HCT116 (cell line): ENCODE data around the gene NUDT22. TPM values are rescaled to one million over a fixed set of nuclear protein-coding genes. Genes with fewer than 3 reads are reported as not detected.

Experiments used
- ATAC-seq: fragments of 200-7000 bp; cut with Tn5 transposase; 2 replicates; pipeline ENCODE4 v1.9.1; 2020; ENCODE audit warnings: mild to moderate bottlenecking, moderate library complexity
- BruUV-seq: library from RNA; stranded (reverse); fragments of 400-500 nt; replicated peaks from 2 replicates; lab custom pipeline; 2021; lab: Mats Ljungman, UMichigan
- CTCF ChIA-PET: fragments of 300-600 bp; sonication (Branson Sonifier 250); formaldehyde crosslinking; loops from one replicate; lab custom pipeline; 2021; ENCODE audit warnings: antibody characterized with exemption; lab: Charles Lee
- POLR2A ChIA-PET: fragments of 300-600, 350-600 bp; sonication (Branson Sonifier 250); formaldehyde crosslinking; loops from one replicate; lab custom pipeline; 2021; ENCODE audit warnings: antibody characterized with exemption; lab: Charles Lee
- RAD21 ChIA-PET, 2 experiments: fragments of 300-600 bp; sonication (Branson Sonifier 250); formaldehyde crosslinking; loops; one replicate each; lab custom pipeline; 2023; ENCODE audit warnings: low total read pairs in 2 of 2; ENCODE audit not compliant: uncharacterized antibody in 2 of 2, unreplicated experiment in 2 of 2, low non-redundant PET in 1 of 2; lab: Charles Lee
- DNase-seq: peaks from one replicate; pipeline ENCODE4 v3.0.0-alpha.2; 2010; ENCODE audit warnings: low read depth, low spot score
- H2AFZ ChIP-seq: fragments of 200-600 bp; shearing (Covaris generic), sonication (generic); 2 replicates; pipeline ENCODE4 v1.6.1; 2017; ENCODE audit warnings: low read depth, mixed run types, mixed read lengths, antibody characterized with exemption, low read length; ENCODE audit not compliant: poor library complexity, severe bottlenecking
- H3K27ac ChIP-seq: 2 replicates; pipeline ENCODE4 v1.5.1; 2012; ENCODE audit warnings: low read depth, low read length
- H3K27me3 ChIP-seq: fragments of 200-600 bp; sonication (generic); 2 replicates; pipeline ENCODE4 v1.6.1; 2016; ENCODE audit warnings: mixed run types, low read length, mixed read lengths; ENCODE audit not compliant: insufficient read depth
- H3K36me3 ChIP-seq, 2 experiments: fragments of 200-500 bp in 1 of 2; fragments of 200-600 bp in 1 of 2; sonication (Bioruptor generic) in 1 of 2; sonication (generic) in 1 of 2; 2 replicates each; pipeline versions ENCODE4 v1.5.1 to v1.6.1; 2014 to 2016; ENCODE audit warnings: low read length in 2 of 2, inconsistent platforms in 1 of 2, mixed read lengths in 1 of 2, mixed run types in 1 of 2; ENCODE audit not compliant: insufficient read depth in 2 of 2, control insufficient read depth in 1 of 2
- H3K4me1 ChIP-seq, 2 experiments: fragments of 200-600 bp in 1 of 2; sonication (generic) in 1 of 2; 2 replicates each; pipeline versions ENCODE4 v1.5.1 to v1.6.1; 2012 to 2017; ENCODE audit warnings: low read length in 2 of 2, inconsistent platforms in 1 of 2, mild to moderate bottlenecking in 1 of 2, mixed read lengths in 1 of 2, mixed run types in 1 of 2, moderate library complexity in 1 of 2; ENCODE audit not compliant: insufficient read depth in 2 of 2, control insufficient read depth in 1 of 2
- H3K4me2 ChIP-seq: fragments of 200-600 bp; sonication (generic); 2 replicates; pipeline ENCODE4 v1.6.1; 2017; ENCODE audit warnings: mixed run types, low read length, mixed read lengths
- H3K4me3 ChIP-seq, 2 experiments: fragments of 200-600 bp in 1 of 2; sonication (generic) in 1 of 2; replicated peaks in 1 of 2; 2 replicates each; pipeline ENCODE4 v1.5.1; 2011 to 2016; ENCODE audit warnings: low read length in 2 of 2, control low read depth in 1 of 2, low read depth in 1 of 2, mild to moderate bottlenecking in 1 of 2, mixed read lengths in 1 of 2, mixed run types in 1 of 2
- H3K79me2 ChIP-seq: fragments of 200-600 bp; sonication (generic); 2 replicates; pipeline ENCODE4 v1.6.1; 2017; ENCODE audit warnings: mild to moderate bottlenecking, mixed run types, low read length, moderate library complexity, mixed read lengths; ENCODE audit not compliant: insufficient read depth
- H3K9ac ChIP-seq: fragments of 200-600 bp; sonication (generic); 2 replicates; pipeline ENCODE4 v1.6.1; 2016; ENCODE audit warnings: low read length, mixed read lengths
- H3K9me2 ChIP-seq: fragments of 200-600 bp; sonication (generic), shearing (Covaris generic); 2 replicates; pipeline ENCODE4 v1.6.1; 2017; ENCODE audit warnings: mixed run types, mild to moderate bottlenecking, moderate library complexity; ENCODE audit not compliant: insufficient read depth
- H3K9me3 ChIP-seq, 2 experiments: fragments of 200-500 bp in 1 of 2; fragments of 200-600 bp in 1 of 2; sonication (Bioruptor generic) in 1 of 2; sonication (generic) in 1 of 2; 2 replicates each; pipeline ENCODE4 v1.6.1; 2014 to 2017; ENCODE audit warnings: low read length in 2 of 2, mixed read lengths in 2 of 2, inconsistent platforms in 1 of 2, low read depth in 1 of 2, mild to moderate bottlenecking in 1 of 2, mixed run types in 1 of 2, moderate library complexity in 1 of 2; ENCODE audit not compliant: control insufficient read depth in 1 of 2, insufficient read depth in 1 of 2
- H4K20me1 ChIP-seq: fragments of 200-600 bp; sonication (generic), shearing (Covaris generic); 2 replicates; pipeline ENCODE4 v1.6.1; 2017; ENCODE audit warnings: mixed run types, mild to moderate bottlenecking, moderate library complexity; ENCODE audit not compliant: insufficient read depth
- ATF3 ChIP-seq: IDR thresholded peaks from 2 replicates; pipeline ENCODE4 v1.6.1; 2012
- CBX3 ChIP-seq: IDR thresholded peaks from 2 replicates; pipeline ENCODE4 v1.6.1; 2012; ENCODE audit warnings: low read depth
- CEBPB ChIP-seq: IDR thresholded peaks from 2 replicates; pipeline ENCODE4 v1.6.1; 2012; ENCODE audit warnings: low read depth
- CTCF ChIP-seq, 3 experiments: fragments of 200-600 bp in 1 of 3; sonication (generic) in 1 of 3; IDR thresholded peaks in 2 of 3; conservative IDR thresholded peaks in 1 of 3; 2 replicates each; pipeline ENCODE4 v1.5.1; 2012 to 2017; ENCODE audit warnings: low read depth in 2 of 3, low read length in 2 of 3, antibody characterized with exemption in 1 of 3, borderline replicate concordance in 1 of 3, control low read depth in 1 of 3, mild to moderate bottlenecking in 1 of 3, mixed read lengths in 1 of 3, mixed run types in 1 of 3, moderate library complexity in 1 of 3; ENCODE audit not compliant: insufficient read depth in 1 of 3
- EGR1 ChIP-seq: IDR thresholded peaks from 2 replicates; pipeline ENCODE4 v1.6.1; 2012; ENCODE audit warnings: low read depth
- ELF1 ChIP-seq: IDR thresholded peaks from 2 replicates; pipeline ENCODE4 v1.6.1; 2012; ENCODE audit warnings: low read depth, borderline replicate concordance
- EZH2 ChIP-seq: fragments of 200-600 bp; sonication (generic); IDR thresholded peaks from 2 replicates; pipeline ENCODE4 v1.6.1; 2017; ENCODE audit warnings: antibody characterized with exemption, mixed run types
- FOSL1 ChIP-seq: IDR thresholded peaks from 2 replicates; pipeline ENCODE4 v1.6.1; 2012; ENCODE audit warnings: low read depth
- JUND ChIP-seq: IDR thresholded peaks from 2 replicates; pipeline ENCODE4 v1.6.1; 2012
- MAX ChIP-seq: IDR thresholded peaks from 2 replicates; pipeline ENCODE4 v1.6.1; 2012
- RAD21 ChIP-seq: IDR thresholded peaks from 2 replicates; pipeline ENCODE4 v1.6.1; 2012; ENCODE audit warnings: low read depth, mild to moderate bottlenecking
- REST ChIP-seq: IDR thresholded peaks from 2 replicates; pipeline ENCODE4 v1.6.1; 2012; ENCODE audit warnings: low read depth
- SIN3A ChIP-seq: IDR thresholded peaks from 2 replicates; pipeline ENCODE4 v1.6.1; 2012; ENCODE audit warnings: low read depth
- SRF ChIP-seq: IDR thresholded peaks from 2 replicates; pipeline ENCODE4 v1.6.1; 2012; ENCODE audit warnings: low read depth
- YY1 ChIP-seq: IDR thresholded peaks from 2 replicates; pipeline ENCODE4 v1.6.1; 2011; ENCODE audit warnings: low read length, low read depth, moderate library complexity, mild to moderate bottlenecking; ENCODE audit not compliant: insufficient replicate concordance; ENCODE audit errors: extremely low read depth
- ZBTB33 ChIP-seq: IDR thresholded peaks from 2 replicates; pipeline ENCODE4 v1.6.1; 2011; ENCODE audit warnings: mild to moderate bottlenecking, low read length, moderate library complexity; ENCODE audit not compliant: insufficient replicate concordance; ENCODE audit errors: extremely low read depth
- ZFX ChIP-seq: fragments of 450-650 bp; IDR thresholded peaks from 2 replicates; pipeline ENCODE4 v1.6.1; 2017
- ZNF274 ChIP-seq: fragments of 200-500 bp; sonication (Bioruptor generic); IDR thresholded peaks from 2 replicates; pipeline ENCODE4 v1.6.1; 2014; ENCODE audit warnings: mild to moderate bottlenecking, low read depth, low read length, inconsistent platforms
- intact Hi-C: fragments of 100-400 bp; cut with micrococcal nuclease; formaldehyde crosslinking; loops from 2 replicates; pipeline ENCODE4 v1.10.0; 2022
- total RNA-seq: library from RNA; stranded (reverse); gene quantifications from one replicate; pipeline ENCODE4 v1.2.1, GENCODE V29; 2021; ENCODE audit not compliant: unreplicated experiment

The NUDT22 gene
- total RNA-seq, 1 experiment from 2014 or later: 70.9 TPM

GRCh38 chr11:64263021-64263946 lies 37.2 kb downstream of the NUDT22 start:
- H3K4me3 ChIP-seq: no peak overlapping the region
- intact Hi-C loops: no loop called here
- H3K9me2 ChIP-seq: no peaks in the 10 kb centered on the region
- peaks cover 18 to 51% of the 10 kb centered on the region in 2 experiments; a peak in 3 of 4 replicates for H3K36me3 ChIP-seq
- ChIA-PET POLR2A (interaction anchor here (1.3 kb wide), 1 partner anchor 11 kb away, joined by 5 read pairs; no protein-coding TSS in a partner anchor), RAD21 (no interaction called here), CTCF (interaction anchor here (1.4 kb wide), 1 partner anchor 13 kb away, joined by 4 read pairs; no protein-coding TSS in a partner anchor)
- H2AFZ ChIP-seq: no peak overlapping the region
- H3K27me3 ChIP-seq: no peaks in the 10 kb centered on the region
- no peak overlapping the region for H3K4me2 ChIP-seq
- BruUV-seq: no TSS peak
- no peak for ATAC-seq
- H3K79me2 ChIP-seq: peaks cover 6% of the 10 kb centered on the region; the same call in 1 of the 2 replicates
- H3K9me3 ChIP-seq: no peaks in the 10 kb centered on the region
- H3K27ac ChIP-seq: no peak overlapping the region; the same call in 1 of the 2 replicates
- H3K4me1 ChIP-seq: peaks cover 8 to 10% of the 10 kb centered on the region in 2 experiments; a peak in 3 of 4 replicates
- no peak for DNase-seq
- no peak overlapping the region for H3K9ac ChIP-seq
- no peaks in the 10 kb centered on the region for H4K20me1 ChIP-seq
- TF ChIP-seq ZBTB33 (no peak), CEBPB (no peak), MAX (no peak), CBX3 (no peak), EGR1 (no peak), RAD21 (no peak), FOSL1 (no peak), ELF1 (no peak), JUND (no peak), SRF (no peak), CTCF (IDR thresholded peaks at IDR 0.05 in 2 of 3, conservative IDR thresholded peaks at IDR 0.05 in 1 of 3; ENCODE audit: borderline replicate concordance in 1 of 3, insufficient read depth in 1 of 3, low read depth in 2 of 3, low read length in 2 of 3) (no peak), EZH2 (no peak), ZNF274 (no peak), ZFX (no peak), REST (no peak), SIN3A (no peak), YY1 (no peak), ATF3 (no peak)
